GM19239 (cell line): ENCODE data around the gene ATP2B2.

ENCODE experiments used
- DNase-seq: peaks from one replicate; pipeline ENCODE4 v3.0.0; 2011; ENCODE audit warnings: low spot score; ENCODE audit not compliant: insufficient read length
- FAIRE-seq: peaks from 2 replicates; lab custom pipeline; 2011; peaks lifted over from hg19 to GRCh38; lab: Jason Lieb, UNC

The ATP2B2 gene

DNA sequence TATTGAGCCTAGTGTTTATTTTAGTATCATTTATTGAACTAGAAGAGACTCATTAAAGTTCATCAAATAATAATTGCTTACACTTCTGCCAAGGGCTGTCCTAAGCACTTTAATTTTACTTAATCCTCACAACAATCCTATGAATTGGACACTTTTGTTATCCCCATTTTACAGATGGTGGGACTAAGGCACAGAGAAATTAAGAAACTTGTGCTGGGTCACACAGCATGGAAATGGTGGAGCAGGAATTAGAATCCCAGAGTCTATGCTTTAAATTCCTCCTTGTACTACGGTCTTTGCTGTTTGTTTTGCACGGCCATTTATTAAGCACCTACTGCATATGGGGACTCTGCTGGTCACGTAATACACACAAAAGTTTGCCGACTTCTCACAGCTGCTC lies 7.9 kb downstream of the ATP2B2 start:
- FAIRE-seq = no peak
- no peak for DNase-seq

DNA sequence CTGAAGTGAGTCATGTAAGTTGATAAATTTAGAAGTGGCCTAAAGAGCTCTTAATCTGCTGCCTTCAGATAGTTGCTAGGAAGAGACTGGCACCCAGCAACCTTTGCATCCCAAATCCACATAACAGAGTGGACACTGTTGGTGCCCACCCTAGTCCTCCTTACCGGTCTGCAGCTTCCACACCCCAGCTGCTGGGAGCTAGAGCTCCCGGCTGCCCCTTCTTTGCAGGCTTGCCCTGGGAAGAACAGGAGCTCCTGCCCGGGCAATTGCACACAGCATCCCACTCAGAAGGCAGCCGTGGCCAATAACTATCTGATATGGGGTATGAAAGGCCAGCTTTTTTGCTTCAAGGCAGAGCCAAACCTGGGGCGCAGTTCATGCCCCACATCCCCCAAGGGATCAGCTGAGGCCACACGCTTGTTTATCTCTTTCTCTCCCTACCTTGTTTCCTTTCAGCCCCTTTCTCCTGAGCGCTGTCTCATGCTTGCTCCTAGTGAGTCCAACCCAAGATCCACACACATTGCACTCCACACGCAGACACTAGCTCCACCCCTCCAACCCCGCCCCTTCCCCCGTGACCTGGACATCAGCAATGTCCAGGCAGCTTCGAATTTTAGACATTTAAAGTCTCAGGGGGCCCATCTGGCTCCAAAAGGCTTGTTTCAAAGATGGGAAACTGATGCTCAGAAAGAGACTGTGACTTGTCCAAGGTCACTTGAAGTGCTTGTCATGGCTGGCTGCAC lies 9.1 kb downstream of the ATP2B2 start:
- FAIRE-seq = no peak
- DNase-seq = no peak

DNA sequence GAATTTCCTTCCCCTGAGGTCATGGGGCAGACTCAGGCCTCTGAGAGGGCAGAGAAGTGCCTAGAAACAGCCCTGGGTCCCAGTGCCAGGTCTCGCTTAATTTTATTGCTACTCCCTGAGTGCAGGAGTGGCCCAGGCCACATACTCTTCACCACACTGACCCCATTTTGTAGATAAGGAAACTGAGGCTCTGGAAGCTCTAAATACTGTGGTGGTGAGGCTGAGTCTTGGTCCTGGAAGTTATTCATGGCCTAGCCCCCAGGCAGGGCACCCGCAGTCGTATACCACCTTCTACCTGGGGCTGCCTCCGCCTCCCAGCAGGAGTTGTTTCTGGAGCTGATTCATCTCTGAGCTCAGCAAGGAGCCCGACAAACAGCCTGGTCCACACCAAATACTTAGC lies 9.8 kb downstream of the ATP2B2 start:
- DNase-seq = no peak
- FAIRE-seq = no peak

DNA sequence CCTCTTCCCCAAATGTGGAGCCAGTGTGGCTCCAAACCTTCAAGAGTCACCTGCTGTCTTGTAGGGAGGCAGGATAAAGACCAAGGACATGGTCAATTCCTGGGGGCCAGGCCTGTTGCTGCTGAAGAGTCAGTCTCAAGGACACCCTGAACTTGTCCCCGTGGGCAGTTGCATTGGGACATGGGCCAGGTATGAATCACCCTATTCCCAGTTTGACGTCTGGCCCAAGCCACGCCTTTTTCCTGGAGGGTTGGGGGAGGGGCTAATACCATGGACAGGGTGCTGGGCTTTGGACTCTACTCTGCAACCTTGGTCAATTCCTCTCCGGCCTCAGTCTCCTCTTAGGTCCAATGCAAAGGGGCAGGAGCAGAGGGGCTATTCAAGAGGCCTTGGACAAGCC lies 10.4 kb downstream of the ATP2B2 start:
- DNase-seq = no peak
- no peak for FAIRE-seq

DNA sequence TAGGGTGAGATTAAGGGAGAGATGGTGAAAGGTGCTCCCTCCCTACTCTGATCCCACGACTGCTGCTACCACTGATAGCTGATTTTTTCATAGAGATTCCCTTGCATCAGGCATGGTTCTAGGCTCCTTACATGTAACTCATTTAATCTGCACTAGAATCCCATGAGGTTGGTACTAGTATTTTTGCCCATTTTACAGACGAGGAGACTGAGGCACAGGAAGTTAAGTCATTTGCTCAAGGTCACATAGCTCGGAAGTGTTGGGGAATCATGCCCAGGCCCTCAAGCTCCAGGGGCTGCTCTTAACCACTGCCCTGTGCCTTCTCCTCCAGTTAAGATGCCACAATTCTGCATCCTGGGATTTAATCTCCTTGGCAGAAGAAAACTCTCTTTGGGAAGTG lies 11.2 kb downstream of the ATP2B2 start:
- DNase-seq = no peak
- no peak for FAIRE-seq

DNA sequence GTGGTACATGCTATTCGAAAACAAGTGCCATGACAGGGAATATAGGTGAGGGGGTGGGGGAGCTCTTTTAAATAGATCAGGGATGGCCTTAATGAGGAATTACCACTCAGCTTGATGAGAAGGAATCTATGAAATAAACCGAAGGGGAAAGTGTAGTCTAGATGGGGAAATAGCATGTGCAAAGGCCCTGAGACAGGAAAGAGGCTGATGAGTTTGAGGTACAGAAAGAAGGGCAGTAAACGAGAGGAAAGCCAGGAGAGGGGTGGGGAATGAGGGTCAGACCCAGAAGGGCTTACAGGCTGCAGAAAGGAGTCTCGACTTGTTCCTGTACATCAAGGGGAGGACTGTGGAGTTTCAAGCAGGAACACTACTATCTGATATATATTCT lies 12.2 kb downstream of the ATP2B2 start:
- FAIRE-seq = no peak

DNA sequence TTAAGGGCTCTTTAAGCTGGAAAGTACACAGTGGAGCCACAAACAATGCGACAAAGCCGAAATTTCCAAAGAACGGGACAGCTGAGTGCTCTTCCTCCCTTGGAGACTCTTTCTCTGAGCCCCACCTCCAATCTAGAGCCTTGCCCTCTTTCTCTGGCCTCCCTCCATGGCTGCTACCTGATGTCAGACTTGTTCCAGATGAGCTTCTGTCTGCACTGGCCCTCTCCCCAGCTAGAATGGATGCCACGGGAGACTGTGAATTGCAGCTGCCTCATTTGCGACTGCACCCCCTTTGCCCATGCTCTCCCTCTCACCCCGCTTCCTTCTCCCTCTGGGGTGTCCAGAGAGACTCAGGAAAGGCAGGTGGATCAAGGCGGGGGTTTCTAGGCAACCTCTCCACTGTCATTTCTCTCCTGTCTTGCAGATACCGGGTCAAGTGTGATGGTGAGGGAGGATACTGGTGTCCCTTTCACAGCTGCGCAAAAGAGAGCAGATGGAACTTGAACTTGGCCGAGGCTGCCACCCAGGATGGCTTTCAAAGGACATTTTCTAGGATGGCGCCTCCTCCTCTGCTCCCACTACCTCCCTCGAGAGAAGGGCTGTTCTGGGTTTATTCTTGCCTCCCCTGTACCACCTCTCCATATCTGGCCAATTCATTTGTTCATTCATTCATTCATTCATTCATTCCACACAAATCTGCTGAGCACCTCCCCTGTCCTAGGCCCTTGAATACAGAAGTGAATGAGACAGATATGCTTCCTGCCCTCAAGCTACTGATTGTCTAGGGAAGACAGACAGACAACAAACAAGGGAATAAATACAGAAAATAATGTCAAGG lies 12.8 kb downstream of the ATP2B2 start:
- DNase-seq (no peak), FAIRE-seq (no peak)

More for the DNA sequence above, 12.2 kb downstream of the ATP2B2 start:
- DNase-seq = no peak

DNA sequence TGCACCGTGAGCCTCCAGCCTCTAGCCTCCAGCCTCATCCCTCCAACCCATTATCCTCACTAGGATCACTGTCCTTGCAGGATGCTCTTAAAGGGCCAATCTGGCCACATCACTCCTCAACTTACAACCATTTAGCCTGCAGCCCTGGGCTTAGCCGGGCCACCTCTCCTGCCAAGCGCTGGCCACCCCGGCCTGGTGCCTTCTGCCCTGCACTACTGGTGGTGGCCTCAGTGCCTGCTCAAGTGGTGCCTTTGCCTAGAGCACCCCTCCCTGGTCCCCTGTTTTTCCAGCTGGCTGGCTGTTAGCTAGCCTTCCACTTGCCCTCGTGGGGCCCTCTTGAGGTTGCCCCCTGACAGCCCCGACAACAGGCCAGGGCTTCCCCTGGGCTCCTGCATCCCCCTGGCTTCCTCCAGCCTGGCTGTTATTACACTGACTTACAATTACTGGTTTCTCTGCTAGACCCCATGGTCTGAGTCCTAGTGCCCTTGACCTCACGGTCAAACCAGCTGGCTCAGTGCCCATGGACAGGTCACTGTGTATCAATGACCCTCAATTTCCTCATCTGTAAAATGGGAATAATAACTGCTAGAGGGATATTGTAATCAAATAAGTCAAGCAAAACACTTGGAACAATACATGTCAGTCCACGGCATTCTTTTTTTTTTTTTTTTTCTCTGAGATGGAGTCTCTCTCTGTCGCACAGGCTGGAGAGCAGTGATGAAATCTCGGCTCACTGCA lies 15.5 kb downstream of the ATP2B2 start:
- no peak for FAIRE-seq
- no peak for DNase-seq

DNA sequence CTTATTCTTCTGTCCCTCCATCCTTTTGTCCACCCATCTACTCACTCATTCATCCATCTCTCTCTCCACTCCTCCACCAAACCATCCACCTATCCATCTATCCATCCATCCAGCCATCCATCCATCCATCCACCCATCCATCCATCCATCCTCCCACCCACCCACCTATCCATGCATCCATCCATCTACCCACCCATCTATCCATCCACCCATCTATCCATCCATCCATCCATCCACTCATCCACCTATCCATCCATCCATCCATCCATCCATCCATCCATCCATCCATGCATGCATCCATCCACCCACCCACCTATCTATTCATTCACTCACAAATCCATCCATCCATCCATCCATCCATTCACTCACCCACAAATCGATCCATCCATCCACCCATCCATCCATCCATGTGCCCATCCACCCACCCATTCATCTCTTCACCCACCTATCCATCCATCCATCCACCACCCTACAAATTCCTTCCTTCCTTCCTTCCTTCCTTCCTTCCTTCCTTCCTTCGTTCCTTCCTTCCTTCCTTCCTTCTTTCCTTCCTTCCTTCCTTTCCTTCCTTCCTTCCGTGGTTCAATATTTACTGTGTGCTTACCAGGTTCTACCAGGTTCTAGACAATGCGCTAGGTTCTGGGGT lies 17.3 kb downstream of the ATP2B2 start:
- no peak for FAIRE-seq
- no peak for DNase-seq

DNA sequence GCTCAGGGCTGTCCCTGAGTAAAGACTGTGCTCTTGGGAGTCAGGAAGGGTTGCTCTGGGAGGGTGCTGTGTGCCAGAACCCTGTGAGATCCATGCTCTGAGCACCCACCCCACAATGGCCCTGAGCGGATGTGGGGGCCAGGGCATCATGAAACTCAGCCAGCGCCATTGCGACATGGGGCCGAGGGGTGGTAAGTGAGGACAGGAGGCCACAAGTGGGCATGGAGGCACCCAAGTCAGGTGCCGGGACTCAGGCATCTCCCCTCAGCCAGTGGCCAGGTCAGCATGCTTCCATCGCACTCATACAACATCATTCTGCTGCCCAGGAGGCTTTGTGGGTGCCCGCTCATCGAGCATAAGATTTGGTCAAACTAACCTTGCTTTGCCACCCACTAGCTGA lies 19.6 kb downstream of the ATP2B2 start:
- DNase-seq (no peak), FAIRE-seq (no peak)

DNA sequence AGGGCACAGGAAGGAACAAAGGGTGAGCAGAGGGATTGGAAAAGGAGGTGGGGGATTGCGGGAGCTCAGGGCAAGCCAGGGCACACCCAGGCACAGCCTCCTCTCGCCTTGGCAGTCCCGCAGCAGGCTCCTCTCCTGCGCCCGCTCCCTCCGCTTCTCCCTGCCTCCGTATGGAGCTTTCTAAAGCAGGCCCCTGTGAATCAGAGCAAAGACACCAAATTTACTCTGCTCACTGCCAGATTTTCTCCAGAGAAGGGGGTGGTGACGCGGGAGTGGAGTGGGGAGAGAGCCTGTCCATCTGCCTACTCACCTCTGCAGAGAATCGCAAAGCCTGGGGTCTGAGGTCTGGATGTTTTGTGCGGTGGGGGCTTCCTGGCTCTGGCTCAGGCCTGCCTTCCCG lies 20.0 kb downstream of the ATP2B2 start:
- DNase-seq = no peak
- FAIRE-seq = no peak

DNA sequence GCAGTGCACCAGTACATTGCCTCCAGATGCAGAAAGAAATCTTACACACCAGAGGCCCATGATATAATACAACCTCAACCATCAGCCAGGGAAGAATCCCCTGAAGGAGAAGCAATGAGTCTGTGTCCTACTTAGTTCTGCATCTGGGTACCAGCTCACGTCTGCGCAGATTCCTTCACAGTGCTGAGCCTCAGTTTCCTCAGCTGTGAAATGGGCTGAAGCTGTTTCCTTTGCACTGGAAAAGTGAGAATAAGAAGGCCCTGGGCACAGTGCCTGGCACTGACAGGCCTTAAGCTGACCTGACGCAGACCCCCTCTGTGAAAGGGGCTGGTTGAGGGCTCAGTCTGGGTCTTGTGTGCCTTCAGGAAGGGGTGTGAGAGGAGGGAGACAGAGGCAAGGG lies 20.7 kb downstream of the ATP2B2 start:
- DNase-seq (no peak), FAIRE-seq (no peak)

DNA sequence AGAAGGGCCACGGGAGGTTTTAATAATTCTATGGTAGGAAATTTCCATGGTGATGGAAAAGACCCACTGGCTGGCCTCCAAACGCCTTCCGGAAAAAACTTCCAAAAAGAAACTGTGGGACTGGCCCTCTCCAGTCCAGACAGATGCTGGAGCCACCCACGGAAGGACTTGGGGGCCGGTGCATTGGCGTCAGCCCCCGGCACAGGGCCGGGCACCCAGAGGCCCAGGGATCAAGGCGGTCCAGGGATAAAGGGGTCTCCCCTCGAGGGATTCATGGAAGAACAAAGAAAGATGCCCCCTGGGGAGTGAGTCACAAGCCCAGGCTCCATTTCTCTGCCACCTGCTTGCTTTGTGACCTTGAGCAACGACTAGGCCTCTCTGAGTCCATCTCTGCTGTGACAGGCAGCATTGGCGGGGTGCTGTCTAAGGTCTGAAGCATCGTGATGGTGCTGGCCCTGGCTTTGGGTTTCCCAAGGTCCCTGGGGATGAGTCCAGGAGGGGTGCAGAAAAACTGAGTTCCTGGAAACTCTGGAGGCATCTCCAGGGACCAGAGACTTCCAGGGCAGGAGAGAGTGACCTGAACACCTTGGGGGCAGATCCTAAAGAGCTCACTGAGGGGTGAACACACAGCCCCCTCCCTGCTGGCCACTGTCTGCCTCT lies 21.6 kb downstream of the ATP2B2 start:
- no peak for FAIRE-seq
- DNase-seq = no peak

DNA sequence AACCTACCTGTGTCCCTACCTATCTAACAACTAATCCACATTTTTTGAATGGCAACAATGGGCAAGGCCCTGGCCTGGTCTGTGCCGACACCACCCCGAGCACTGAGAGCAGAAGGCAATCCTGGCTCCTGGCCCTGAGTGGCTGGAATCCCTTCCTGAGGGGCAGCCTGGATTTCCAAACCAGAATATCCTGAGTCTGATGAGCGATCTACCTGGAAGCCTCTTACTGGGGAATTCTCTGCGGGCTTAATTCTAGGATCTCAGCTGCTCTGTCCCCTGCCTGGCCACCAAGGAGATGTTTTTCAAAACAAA lies 22.1 kb downstream of the ATP2B2 start:
- DNase-seq = no peak
- no peak for FAIRE-seq

DNA sequence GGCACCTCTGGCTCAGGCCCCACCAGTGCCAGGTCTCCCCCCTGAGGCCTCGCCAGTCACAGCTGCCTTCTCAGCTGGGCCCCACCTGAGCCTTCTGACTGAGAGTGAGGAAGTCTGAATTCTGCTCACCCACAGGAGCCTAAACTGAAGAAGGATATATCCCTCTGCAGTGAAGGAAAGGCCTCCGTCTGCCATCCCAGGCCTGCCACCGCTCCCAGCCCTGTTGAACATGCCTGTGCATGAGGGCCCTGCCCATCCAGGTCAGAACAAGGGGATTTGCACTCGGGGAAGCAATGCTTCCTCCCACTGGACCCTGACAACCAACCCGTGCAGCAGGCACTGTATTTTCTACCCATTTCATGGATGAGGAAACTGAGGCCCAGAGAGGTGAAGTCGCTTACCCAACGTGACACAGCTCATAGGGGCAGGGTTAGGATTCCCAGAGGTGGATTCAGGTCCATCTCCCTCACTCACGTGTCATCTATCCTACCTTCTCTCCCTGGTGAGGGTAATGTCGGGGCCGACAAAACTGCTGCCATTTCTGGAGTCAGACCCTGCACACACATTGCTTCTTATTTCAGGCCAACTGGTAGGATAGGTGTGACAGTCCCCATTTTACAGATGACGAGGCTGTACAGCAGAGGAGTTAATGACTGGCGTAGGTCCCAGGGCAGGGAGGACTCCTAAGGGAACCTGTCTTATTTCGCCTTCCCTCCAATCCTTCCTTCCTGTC lies 22.6 kb downstream of the ATP2B2 start:
- DNase-seq (no peak), FAIRE-seq (no peak)

DNA sequence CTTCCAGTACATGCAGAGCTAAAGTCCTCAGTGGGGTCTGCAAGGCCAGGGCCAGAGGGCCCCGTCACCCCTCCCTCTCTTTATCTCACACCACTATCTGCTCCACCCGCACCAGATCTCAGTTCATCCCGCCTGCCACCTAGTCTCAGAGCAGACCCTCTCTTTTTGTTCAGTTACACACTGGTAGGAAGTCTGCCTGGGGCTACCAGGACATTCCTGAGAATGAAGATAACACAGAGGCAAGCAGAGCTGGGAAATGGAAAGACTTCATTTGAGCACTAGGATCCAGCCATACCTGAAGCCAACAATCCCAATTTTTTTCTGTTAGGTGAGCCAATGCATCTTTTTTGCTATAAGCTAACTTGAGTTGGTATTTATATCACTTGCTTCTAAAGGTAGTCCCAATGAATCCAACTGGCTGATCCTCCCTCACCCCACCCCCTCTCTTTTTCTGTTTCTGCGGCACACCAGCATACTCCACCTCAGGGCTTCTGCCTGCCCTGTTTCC lies 24.5 kb downstream of the ATP2B2 start:
- DNase-seq = no peak
- FAIRE-seq = no peak

DNA sequence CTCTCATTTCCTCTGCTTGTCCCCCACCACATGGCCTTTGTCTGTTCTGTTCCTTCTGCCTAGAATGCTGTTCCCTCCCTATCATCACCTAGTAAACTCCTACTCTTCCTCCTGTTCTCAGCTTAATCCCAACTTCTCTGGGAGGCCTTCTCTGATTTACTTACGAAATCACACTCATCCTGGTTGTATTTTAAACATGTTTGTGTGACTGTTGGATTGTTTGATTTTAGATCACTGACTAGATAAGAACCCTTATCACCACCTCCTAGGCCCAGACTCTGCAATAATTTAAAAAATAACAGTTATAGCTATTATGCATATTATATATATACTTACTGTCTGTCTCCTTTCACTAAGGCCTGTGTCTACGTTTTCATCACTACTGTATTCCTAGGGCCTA lies 26.1 kb downstream of the ATP2B2 start:
- FAIRE-seq (no peak), DNase-seq (no peak)

DNA sequence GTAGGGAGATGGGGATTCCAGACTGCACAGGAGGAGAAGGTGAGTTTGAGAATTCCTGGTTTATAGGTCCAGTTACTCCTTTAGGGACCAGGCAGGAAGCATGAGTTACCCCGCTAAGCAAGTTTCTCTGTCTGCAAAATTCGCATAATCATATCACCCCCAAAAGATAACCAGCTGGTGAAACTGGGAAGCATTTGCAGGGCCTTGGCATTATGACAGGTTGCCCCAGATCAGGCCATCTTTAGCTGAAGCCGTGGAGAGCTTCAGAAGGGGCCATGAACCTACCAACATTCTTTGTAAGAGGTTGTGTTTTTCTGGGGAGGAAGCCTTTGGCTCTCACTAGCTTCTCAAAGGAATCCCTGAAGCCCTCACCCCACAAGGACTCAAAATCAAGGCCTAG lies 29.4 kb downstream of the ATP2B2 start:
- FAIRE-seq (no peak), DNase-seq (no peak)

DNA sequence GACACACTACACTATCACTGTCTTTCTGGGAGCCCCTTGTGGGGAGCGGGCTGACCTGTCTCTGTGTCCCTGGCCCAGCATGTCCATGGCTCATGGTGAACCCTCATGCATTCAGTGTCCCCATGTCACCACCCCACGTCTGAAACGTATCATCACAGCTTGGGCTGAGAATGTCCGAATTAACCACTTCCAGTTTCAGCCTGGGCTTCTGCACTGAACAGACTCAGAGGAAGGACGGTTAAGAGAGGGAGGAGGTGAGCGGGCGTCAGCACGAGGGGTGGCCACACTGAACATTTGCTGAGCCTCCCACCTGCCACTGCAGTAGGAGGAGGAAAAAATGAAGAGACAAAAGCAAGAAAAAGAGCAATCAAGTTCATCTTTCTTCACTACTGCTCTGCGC lies 30.5 kb downstream of the ATP2B2 start:
- peak; percentile 20 for DNase-seq

More for the DNA sequence above, 30.5 kb downstream of the ATP2B2 start:
- no peak for FAIRE-seq
